K562 (cell line): ENCODE data around the gene PXN. TPM values are rescaled to one million over a fixed set of nuclear protein-coding genes. Genes with fewer than 3 reads are reported as not detected.
A peak's percentile ranks its signal among the peaks of the same experiment; 100 is the strongest.

Experiments used
- ATAC-seq: fragments of 200-7000 bp; cut with Tn5 transposase; 3 replicates; pipeline ENCODE4 v1.9.1; 2020; ENCODE audit warnings: moderate library complexity
- BruUV-seq: library from RNA; stranded (reverse); fragments of 400-500 nt; replicated peaks from 2 replicates; lab custom pipeline; 2021; lab: Mats Ljungman, UMichigan
- CTCF ChIA-PET: fragments of 300-600 bp; formaldehyde crosslinking; extraction: SDS; loops from one replicate; lab custom pipeline; 2021; ENCODE audit warnings: low intra/inter-chr PET ratio; lab: Yijun Ruan, JAX
- POLR2A ChIA-PET: fragments of 300-600, 350-650 bp; sonication (Branson Sonifier 250); formaldehyde crosslinking; extraction: SDS; loops from one replicate; lab custom pipeline; 2021; ENCODE audit warnings: antibody characterized with exemption, inconsistent platforms; lab: Yijun Ruan, JAX
- DNase-seq, 4 experiments: peaks; one replicate each; pipeline versions ENCODE4 v3.0.0 to v3.0.0-alpha.2; 2011 to 2018; ENCODE audit warnings: low spot score in 3 of 4, mixed read lengths in 3 of 4; ENCODE audit errors: extremely low read depth in 1 of 4
- FAIRE-seq: peaks from 2 replicates; lab custom pipeline; 2011; peaks lifted over from hg19 to GRCh38; lab: Jason Lieb, UNC
- H2AFZ ChIP-seq: 2 replicates; pipeline ENCODE4 v1.6.0; 2011; ENCODE audit warnings: low read depth, low read length, control low read depth, inconsistent platforms
- H3K27ac ChIP-seq: fragments of 200-600 bp; 3 replicates; pipeline ENCODE4 v1.8.0; 2011; ENCODE audit warnings: low read depth, mild to moderate bottlenecking, control low read depth, inconsistent platforms, low read length, moderate library complexity, mixed read lengths; ENCODE audit errors: extremely low read depth
- H3K27me3 ChIP-seq, 2 experiments: fragments of 300-600 bp in 1 of 2; 2 replicates in 1 of 2; 3 replicates in 1 of 2; pipeline versions ENCODE4 v1.6.0 to v1.8.0; 2011; ENCODE audit warnings: inconsistent platforms in 2 of 2, low read length in 2 of 2, mild to moderate bottlenecking in 1 of 2, mixed read lengths in 1 of 2, moderate library complexity in 1 of 2; ENCODE audit not compliant: control insufficient read depth in 2 of 2, insufficient read depth in 2 of 2
- H3K36me3 ChIP-seq: fragments of 300-600 bp; 3 replicates; pipeline ENCODE4 v1.8.0; 2011; ENCODE audit warnings: mild to moderate bottlenecking, low read length, inconsistent platforms; ENCODE audit not compliant: control insufficient read depth, insufficient read depth
- H3K4me1 ChIP-seq, 2 experiments: fragments of 200-600 bp in 1 of 2; replicated peaks in 1 of 2; 2 replicates in 1 of 2; 3 replicates in 1 of 2; pipeline versions ENCODE4 v1.5.1 to v1.8.0; 2011; ENCODE audit warnings: inconsistent platforms in 2 of 2, low read length in 2 of 2, mild to moderate bottlenecking in 1 of 2, mixed read lengths in 1 of 2, moderate library complexity in 1 of 2; ENCODE audit not compliant: control insufficient read depth in 2 of 2, insufficient read depth in 2 of 2
- H3K4me2 ChIP-seq: 2 replicates; pipeline ENCODE4 v1.6.1; 2011; ENCODE audit warnings: low read length, control low read depth, inconsistent platforms, mixed read lengths; ENCODE audit not compliant: insufficient read depth
- H3K4me3 ChIP-seq: fragments of 200-600 bp; sonication (generic), shearing (Covaris generic); 2 replicates; pipeline ENCODE4 v1.5.1; 2016; ENCODE audit warnings: control low read depth, inconsistent platforms
- H3K79me2 ChIP-seq: fragments of 200-600 bp; 3 replicates; pipeline ENCODE4 v1.8.0; 2011; ENCODE audit warnings: low read length, inconsistent platforms; ENCODE audit not compliant: control insufficient read depth, insufficient read depth
- H3K9ac ChIP-seq, 2 experiments: 2 replicates each; pipeline versions ENCODE4 v1.6.0 to v1.6.1; 2011; ENCODE audit warnings: low read depth in 2 of 2, low read length in 2 of 2, control low read depth in 1 of 2, inconsistent platforms in 1 of 2, mild to moderate bottlenecking in 1 of 2, mixed read lengths in 1 of 2; ENCODE audit not compliant: insufficient read depth in 1 of 2
- H3K9me1 ChIP-seq: one replicate; pipeline ENCODE4 v1.6.0; 2011; ENCODE audit warnings: inconsistent platforms, mild to moderate bottlenecking, low read length, moderate library complexity; ENCODE audit not compliant: control insufficient read depth, insufficient read depth
- H3K9me3 ChIP-seq: replicated peaks from 2 replicates; pipeline ENCODE4 v1.5.1; 2011; ENCODE audit warnings: low read depth, low read length, inconsistent platforms; ENCODE audit not compliant: control insufficient read depth, insufficient read depth
- H4K20me1 ChIP-seq: replicated peaks from 2 replicates; pipeline ENCODE4 v1.6.1; 2011; ENCODE audit warnings: low read length, inconsistent platforms, mixed read lengths; ENCODE audit not compliant: control insufficient read depth, insufficient read depth
- BMI1 ChIP-seq: fragments of 150-350 bp; IDR thresholded peaks from 2 replicates; pipeline ENCODE4 v1.6.1; 2014; ENCODE audit warnings: low read length
- C11orf30 ChIP-seq: fragments of 450-650 bp; IDR thresholded peaks from 2 replicates; pipeline ENCODE4 v1.6.1; 2016; ENCODE audit warnings: low read depth, mild to moderate bottlenecking
- CCAR2 ChIP-seq: fragments of 200-400 bp; formaldehyde crosslinking; IDR thresholded peaks from 2 replicates; pipeline ENCODE4 v1.6.1; 2017; ENCODE audit warnings: mild to moderate bottlenecking, low read depth, low read length
- HCFC1 ChIP-seq: IDR thresholded peaks from 2 replicates; pipeline ENCODE4 v1.6.1; 2012; ENCODE audit warnings: low read depth, low read length, improper control_type of control experiment
- NR2C1 ChIP-seq, 2 experiments: fragments of 450-650 bp; IDR thresholded peaks; 2 replicates each; pipeline ENCODE4 v1.6.1; 2017; ENCODE audit warnings: mild to moderate bottlenecking in 2 of 2, antibody characterized with exemption in 1 of 2, inconsistent platforms in 1 of 2, missing compliant biosample characterization in 1 of 2, missing genetic modification characterization in 1 of 2
- PRDM10 ChIP-seq: fragments of 450-650 bp; IDR thresholded peaks from 2 replicates; pipeline ENCODE4 v1.6.1; 2018; ENCODE audit not compliant: partially characterized antibody
- XRCC4 ChIP-seq: IDR thresholded peaks from one replicate; pipeline ENCODE4 v1.6.1; 2011; ENCODE audit not compliant: insufficient read depth, insufficient read length; ENCODE audit errors: extremely low read depth
- ZFP91 ChIP-seq: sonication (generic); formaldehyde crosslinking; IDR thresholded peaks from 2 replicates; pipeline ENCODE4 v1.8.0; 2022; ENCODE audit warnings: mild to moderate bottlenecking, missing genetic modification reagents
- ZNF23 ChIP-seq: fragments of 250-450 bp; sonication (Bioruptor Pico); IDR thresholded peaks from 2 replicates; pipeline ENCODE4 v1.4.0; 2020; ENCODE audit warnings: mild to moderate bottlenecking
- ZNF639 ChIP-seq, 2 experiments: fragments of 200-800 bp in 1 of 2; sonication (Bioruptor generic) in 1 of 2; sonication (generic) in 1 of 2; formaldehyde crosslinking in 1 of 2; IDR thresholded peaks in 1 of 2; conservative IDR thresholded peaks in 1 of 2; 2 replicates each; pipeline versions ENCODE4 v1.5.0 to v1.6.1; 2016 to 2020; ENCODE audit warnings: missing compliant biosample characterization in 1 of 2, missing genetic modification characterization in 1 of 2, missing genetic modification reagents in 1 of 2
- ZSCAN29 ChIP-seq: fragments of 450-650 bp; IDR thresholded peaks from 2 replicates; pipeline ENCODE4 v1.6.1; 2017
- WGBS: fragments of 100-300 bp; shearing (Covaris generic); methylation state at CpG from one replicate; pipeline ENCODE4 v1.1.6; 2016; ENCODE audit warnings: low coverage, mixed read lengths; ENCODE audit not compliant: insufficient coverage; ENCODE audit errors: missing lambda C conversion rate; 5-methylcytosine and 5-hydroxymethylcytosine counted together
- in situ Hi-C: fragments of 300-500 bp; cut with MboI; formaldehyde crosslinking; loops from 4 replicates; pipeline ENCODE4 v1.15.0; 2018; ENCODE audit warnings: inconsistent platforms, mixed read lengths
- intact Hi-C: fragments of 100-400 bp; cut with micrococcal nuclease; formaldehyde crosslinking; loops from 2 replicates; pipeline ENCODE4 v1.14.2; 2022
- polyA plus RNA-seq, 8 experiments: library from polyadenylated mRNA; depleted of rRNA in 4 of 8; stranded (reverse) in 5 of 8; unstranded in 3 of 8; fragments of >200 nt; fragmentation: Nextera tagmentation in 2 of 8; fragmentation: Illumina TruSeq in 1 of 8; extraction: Ambion mirVana in 2 of 8; extraction: Trizol in 1 of 8; gene quantifications; 2 replicates each; pipeline versions ENCODE4 v1.2.1 to v1.2.3, GENCODE V29; 2011 to 2014; ENCODE audit warnings: inconsistent platforms in 1 of 8, missing spikeins in 1 of 8
- total RNA-seq, 7 experiments: library from RNA; depleted of rRNA in 6 of 7; stranded (reverse); fragments of >200 nt in 6 of 7; fragmentation: Illumina TruSeq in 2 of 7; extraction: Trizol in 2 of 7; gene quantifications; 2 replicates each; pipeline versions ENCODE4 v1.2.1 to v1.2.3, GENCODE V29; 2011 to 2021; ENCODE audit warnings: low replicate concordance in 1 of 7

Gene PXN
- total and polyA plus RNA-seq, 9 of the 15 experiments (the other 6 are each of a cell fraction or from before 2014, with no cell fraction given): 4.0 to 74.1 (median 18.6) TPM

- Histone ChIP-seq H2AFZ (no peak overlapping the region), H3K36me3 (0 out of 3 replicates have a peak, but pooled peaks cover 4% of the 10 kb centered on the region), H3K4me3 (no peak overlapping the region), H3K79me2 (peaks cover 36% of the 10 kb centered on the region), H3K4me1 (peaks cover 34 to 43% of the 10 kb centered on the region in 2 experiments), H4K20me1 (peaks cover 19% of the 10 kb centered on the region), H3K9ac (peak overlapping the region in 1 of 2 experiments; percentile 77; a peak in 1 of 4 replicates), H3K27ac (no peak overlapping the region), H3K27me3 (no peaks in the 10 kb centered on the region), H3K9me3 (no peaks in the 10 kb centered on the region), H3K9me1 (peaks cover 3% of the 10 kb centered on the region), H3K4me2 (peak overlapping the region; percentile 43; the same call in 1 of the 2 replicates)
- ATAC-seq (peak; percentile 68), FAIRE-seq (peak; percentile 71), DNase-seq (peak in 2 of 4 experiments; percentile 60 to 62)
- BruUV-seq: no TSS peak
- intact Hi-C loops: no loop called here
- POLR2A ChIA-PET: interaction anchor here (1.2 to 6.8 kb wide), 7 partner anchors 10 to 49 kb away, joined by 4 to 56 read pairs (median 32); partner anchors contain the start of genes PXN, RNU4-1, RNU4-2 and RPLP0
- in situ Hi-C loops: no loop called here
- 12% methylated on average over 4 of the region's 4 CpGs for WGBS
- CTCF ChIA-PET: no interaction called here
- TF ChIP-seq XRCC4: no peak
- no peak for TF ChIP-seq C11orf30
- TF ChIP-seq ZFP91 (CRISPR knock-in tag): no peak
- TF ChIP-seq ZSCAN29: no peak
- TF ChIP-seq NR2C1 (IDR thresholded peaks at IDR 0.05): no peak
- TF ChIP-seq NR2C1 (tag; IDR thresholded peaks at IDR 0.05): no peak
- TF ChIP-seq CCAR2: no peak
- no peak for TF ChIP-seq HCFC1
- peak in 1 of 2 experiments; percentile 33; a peak in 1 of 4 replicates for TF ChIP-seq ZNF639 (CRISPR knock-in tag; conservative IDR thresholded peaks at IDR 0.05 in 1 of 2, IDR thresholded peaks at IDR 0.05 in 1 of 2)
- peak; percentile 75; the same call in 1 of the 2 replicates for TF ChIP-seq BMI1
- TF ChIP-seq PRDM10: peak; percentile 91
- TF ChIP-seq ZNF23 (CRISPR knock-in tag): no peak
Measured at GRCh38 chr12:120249266-120249874, 16.2 kb downstream of the PXN start.
